SU-DHL-6 (cell line): ENCODE data around the gene TBCCD1.

ENCODE experiments used
- H2AFZ ChIP-seq: fragments of 200-600 bp; sonication (generic); 2 replicates; pipeline ENCODE4 v1.6.1; 2014; ENCODE audit warnings: low read depth, mild to moderate bottlenecking, moderate library complexity, mixed read lengths, antibody characterized with exemption, low read length; ENCODE audit not compliant: severe bottlenecking
- H3F3A ChIP-seq: fragments of 200-600 bp; shearing (Covaris generic); 2 replicates; pipeline ENCODE4 v1.6.0; 2016; ENCODE audit warnings: antibody characterized with exemption, mild to moderate bottlenecking; ENCODE audit not compliant: insufficient read depth
- H3K27ac ChIP-seq: fragments of 200-600 bp; sonication (generic); 2 replicates; pipeline ENCODE4 v1.5.1; 2016; ENCODE audit warnings: low read depth, mild to moderate bottlenecking, low read length, moderate library complexity, mixed read lengths
- H3K27me3 ChIP-seq: fragments of 200-600 bp; sonication (generic), shearing (Covaris generic); 2 replicates; pipeline ENCODE4 v1.6.0; 2014; ENCODE audit warnings: mild to moderate bottlenecking, low read length
- H3K36me3 ChIP-seq: fragments of 200-600 bp; sonication (generic); 2 replicates; pipeline ENCODE4 v1.6.1; 2014; ENCODE audit warnings: mild to moderate bottlenecking, low read length, mixed read lengths
- H3K4me2 ChIP-seq: fragments of 300-600, 200-600 bp; shearing (Covaris generic), sonication (generic); 2 replicates; pipeline ENCODE4 v1.6.0; 2014; ENCODE audit warnings: low read length, low read depth, mild to moderate bottlenecking; ENCODE audit not compliant: poor library complexity, severe bottlenecking
- H3K4me3 ChIP-seq: fragments of 200-600 bp; sonication (generic); 2 replicates; pipeline ENCODE4 v1.5.1; 2014; ENCODE audit warnings: antibody characterized with exemption, low read length, mild to moderate bottlenecking, mixed read lengths; ENCODE audit not compliant: insufficient read depth, poor library complexity, severe bottlenecking
- H3K79me2 ChIP-seq: fragments of 200-600 bp; sonication (generic); 2 replicates; pipeline ENCODE4 v1.6.1; 2014; ENCODE audit warnings: mild to moderate bottlenecking, low read length, moderate library complexity; ENCODE audit not compliant: insufficient read depth
- H3K9ac ChIP-seq: fragments of 200-600 bp; sonication (generic); 2 replicates; pipeline ENCODE4 v1.7.0; 2014; ENCODE audit warnings: mild to moderate bottlenecking, low read length
- H3K9me2 ChIP-seq: fragments of 200-600 bp; sonication (generic); replicated peaks from 2 replicates; pipeline ENCODE4 v1.6.1; 2014; ENCODE audit warnings: low read length; ENCODE audit not compliant: insufficient read depth
- H3K9me3 ChIP-seq: fragments of 200-600 bp; sonication (generic); 2 replicates; pipeline ENCODE4 v1.6.1; 2014; ENCODE audit warnings: low read length, mixed read lengths; ENCODE audit not compliant: insufficient read depth
- H4K20me1 ChIP-seq: fragments of 200-600 bp; sonication (generic); 2 replicates; pipeline ENCODE4 v1.6.1; 2014; ENCODE audit warnings: low read depth, mild to moderate bottlenecking, antibody characterized with exemption, low read length, moderate library complexity, mixed read lengths
- EZH2phosphoT487 ChIP-seq: fragments of 200-600 bp; sonication (generic), shearing (Covaris generic); conservative IDR thresholded peaks from 2 replicates; pipeline ENCODE4 v1.6.1; 2018; ENCODE audit warnings: mild to moderate bottlenecking, antibody characterized with exemption, low read length, moderate library complexity, mixed read lengths
- TF ChIP-seq, protein P1 (sequence below): fragments of 200-600 bp; sonication (generic); IDR thresholded peaks from one replicate; pipeline ENCODE4 v1.5.1; 2017; ENCODE audit warnings: antibody characterized with exemption, mild to moderate bottlenecking, low read length, moderate library complexity; ENCODE audit not compliant: insufficient read depth, poor library complexity, severe bottlenecking

The TBCCD1 gene

DNA sequence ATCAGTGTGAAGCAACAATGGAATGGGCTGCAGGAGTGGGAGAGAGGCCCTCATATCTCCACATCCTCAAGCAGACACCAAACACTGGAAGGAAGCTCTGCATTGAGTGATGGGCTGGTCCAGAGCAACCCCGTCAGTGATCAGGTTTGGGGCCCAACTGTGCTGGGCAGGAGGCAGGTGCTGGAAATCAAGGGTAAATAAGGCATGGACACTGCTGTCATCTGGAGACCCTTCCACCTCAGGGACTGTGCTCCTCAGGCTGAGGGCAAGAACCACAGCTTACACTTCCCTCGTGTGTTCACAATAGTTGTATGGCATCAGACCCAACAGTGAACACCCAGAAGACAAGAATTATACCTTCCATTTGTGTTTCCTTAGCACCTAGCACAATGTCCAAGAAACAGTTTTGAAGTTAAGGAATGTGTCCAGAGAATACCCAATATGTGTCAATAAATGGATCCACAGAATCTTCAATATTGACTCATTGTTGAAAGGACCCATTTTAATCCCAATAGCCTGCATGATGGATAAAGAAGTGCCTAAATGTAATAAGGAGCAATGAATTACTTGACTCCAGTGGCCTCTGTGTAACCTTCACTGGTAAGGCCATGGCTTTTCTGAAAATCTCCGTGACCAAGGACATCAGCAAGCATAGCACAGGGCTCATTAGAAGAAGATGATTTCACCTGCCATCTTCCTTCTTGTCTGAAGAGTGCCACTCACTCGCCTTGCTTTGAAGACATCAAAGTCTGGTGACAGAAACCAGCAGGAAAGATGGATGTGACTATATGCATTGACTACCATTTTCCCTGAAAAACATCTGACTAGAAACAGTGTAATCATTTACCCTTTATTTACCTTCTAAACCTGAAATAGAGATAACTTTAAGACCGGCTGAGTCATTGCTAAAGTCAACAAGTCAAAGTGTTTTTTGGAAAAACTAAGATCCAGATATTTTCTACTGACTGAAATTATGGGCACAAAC, 38.7 kb upstream of the TBCCD1 start:
- no peak overlapping the region for H3K4me3 ChIP-seq
- no peaks in the 10 kb centered on the region for H3K9me2 ChIP-seq
- H3K36me3 ChIP-seq = no peaks in the 10 kb centered on the region
- H3K9ac ChIP-seq = no peak overlapping the region
- H3K9me3 ChIP-seq = no peaks in the 10 kb centered on the region
- TF ChIP-seq, protein P1, sequence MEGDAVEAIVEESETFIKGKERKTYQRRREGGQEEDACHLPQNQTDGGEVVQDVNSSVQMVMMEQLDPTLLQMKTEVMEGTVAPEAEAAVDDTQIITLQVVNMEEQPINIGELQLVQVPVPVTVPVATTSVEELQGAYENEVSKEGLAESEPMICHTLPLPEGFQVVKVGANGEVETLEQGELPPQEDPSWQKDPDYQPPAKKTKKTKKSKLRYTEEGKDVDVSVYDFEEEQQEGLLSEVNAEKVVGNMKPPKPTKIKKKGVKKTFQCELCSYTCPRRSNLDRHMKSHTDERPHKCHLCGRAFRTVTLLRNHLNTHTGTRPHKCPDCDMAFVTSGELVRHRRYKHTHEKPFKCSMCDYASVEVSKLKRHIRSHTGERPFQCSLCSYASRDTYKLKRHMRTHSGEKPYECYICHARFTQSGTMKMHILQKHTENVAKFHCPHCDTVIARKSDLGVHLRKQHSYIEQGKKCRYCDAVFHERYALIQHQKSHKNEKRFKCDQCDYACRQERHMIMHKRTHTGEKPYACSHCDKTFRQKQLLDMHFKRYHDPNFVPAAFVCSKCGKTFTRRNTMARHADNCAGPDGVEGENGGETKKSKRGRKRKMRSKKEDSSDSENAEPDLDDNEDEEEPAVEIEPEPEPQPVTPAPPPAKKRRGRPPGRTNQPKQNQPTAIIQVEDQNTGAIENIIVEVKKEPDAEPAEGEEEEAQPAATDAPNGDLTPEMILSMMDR = no peak
- no peak for TF ChIP-seq EZH2phosphoT487
- no peak overlapping the region for H3K27ac ChIP-seq
- H3K4me2 ChIP-seq = no peak overlapping the region
- H3F3A ChIP-seq = no peaks in the 10 kb centered on the region
- no peaks in the 10 kb centered on the region for H3K27me3 ChIP-seq
- no peak overlapping the region for H2AFZ ChIP-seq
- no peaks in the 10 kb centered on the region for H3K79me2 ChIP-seq
- H4K20me1 ChIP-seq = no peaks in the 10 kb centered on the region

DNA sequence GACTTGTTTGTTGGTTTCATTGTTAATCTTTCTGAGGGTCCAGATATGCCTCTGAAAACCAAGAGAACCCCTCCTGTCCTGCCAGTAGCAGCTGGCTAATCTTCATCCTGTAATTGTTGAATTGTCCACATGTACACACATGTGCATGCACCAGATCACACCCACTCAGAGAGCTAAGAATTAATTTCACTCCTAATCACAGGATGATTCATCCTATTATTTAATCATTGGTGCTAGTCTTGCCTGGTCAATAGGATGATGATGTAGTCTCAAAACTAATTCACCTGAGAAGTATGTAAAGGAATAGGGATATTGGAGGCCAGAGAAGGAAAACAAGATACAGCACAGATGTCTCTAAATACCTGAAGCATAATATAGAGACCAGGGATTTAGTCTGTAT, 37.9 kb upstream of the TBCCD1 start:
- TF ChIP-seq, protein P1 = no peak
- TF ChIP-seq EZH2phosphoT487 = no peak

DNA sequence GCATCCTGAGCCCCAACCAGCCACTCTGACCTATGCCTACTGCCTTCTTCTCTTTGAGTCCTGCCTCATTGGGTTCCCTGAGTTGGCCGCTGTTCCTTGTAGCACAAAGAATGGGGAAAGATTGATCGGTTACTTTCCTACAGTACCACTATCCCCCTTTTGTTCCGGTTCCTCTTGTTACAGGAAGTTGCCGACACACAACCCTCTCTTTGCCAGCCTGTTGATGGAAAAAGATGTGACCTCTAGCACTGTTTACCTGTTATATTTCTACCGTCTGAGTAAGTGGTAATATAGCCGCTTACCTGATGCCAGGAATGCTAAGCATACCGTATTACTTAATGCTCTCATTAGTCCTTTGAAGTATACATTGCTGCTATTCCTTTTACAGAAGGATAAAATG, 36.0 kb upstream of the TBCCD1 start:
- TF ChIP-seq EZH2phosphoT487 = no peak
- TF ChIP-seq, protein P1 = no peak

More for the DNA sequence above, 37.9 kb upstream of the TBCCD1 start:
- no peak overlapping the region for H3K9ac ChIP-seq
- no peak overlapping the region for H3K4me2 ChIP-seq
- H3K27me3 ChIP-seq = no peaks in the 10 kb centered on the region
- no peaks in the 10 kb centered on the region for H3F3A ChIP-seq
- H3K36me3 ChIP-seq = no peaks in the 10 kb centered on the region
- H4K20me1 ChIP-seq = no peaks in the 10 kb centered on the region
- H3K27ac ChIP-seq = no peak overlapping the region
- H3K4me3 ChIP-seq = no peak overlapping the region
- no peaks in the 10 kb centered on the region for H3K79me2 ChIP-seq
- no peaks in the 10 kb centered on the region for H3K9me3 ChIP-seq
- H2AFZ ChIP-seq = no peak overlapping the region
- no peaks in the 10 kb centered on the region for H3K9me2 ChIP-seq

More for the DNA sequence above, 36.0 kb upstream of the TBCCD1 start:
- no peaks in the 10 kb centered on the region for H3K36me3 ChIP-seq
- no peak overlapping the region for H3K4me3 ChIP-seq
- H3F3A ChIP-seq = no peaks in the 10 kb centered on the region
- H3K79me2 ChIP-seq = no peaks in the 10 kb centered on the region
- no peak overlapping the region for H3K27ac ChIP-seq
- no peak overlapping the region for H3K9ac ChIP-seq
- H3K4me2 ChIP-seq = no peak overlapping the region
- H3K9me3 ChIP-seq = no peaks in the 10 kb centered on the region
- no peaks in the 10 kb centered on the region for H4K20me1 ChIP-seq
- no peaks in the 10 kb centered on the region for H3K27me3 ChIP-seq
- H2AFZ ChIP-seq = no peak overlapping the region
- no peaks in the 10 kb centered on the region for H3K9me2 ChIP-seq
